NCI-H1930 (cell line): ENCODE results near the gene TRAK1.

Experiments used
- DNase-seq, 2 experiments: peaks; one replicate each; lab custom pipeline; 2025; lab: John Stamatoyannopoulos, UW

Gene TRAK1

GRCh38 chr3:42123824-42124658 lies 32.9 kb downstream of the TRAK1 start:
- no peak for DNase-seq

GRCh38 chr3:42127226-42127625 lies 36.1 kb downstream of the TRAK1 start:
- no peak for DNase-seq

- no peak for DNase-seq
Measured at GRCh38 chr3:42128526-42128925, 37.4 kb downstream of the TRAK1 start.

GRCh38 chr3:42129014-42129953 lies 38.1 kb downstream of the TRAK1 start:
- no peak for DNase-seq

- no peak for DNase-seq
Measured at GRCh38 chr3:42130007-42130328, 38.8 kb downstream of the TRAK1 start.

- DNase-seq = no peak
Measured at GRCh38 chr3:42130329-42131070, 39.3 kb downstream of the TRAK1 start.

- DNase-seq = no peak
Measured at GRCh38 chr3:42133500-42134298, 42.5 kb downstream of the TRAK1 start.

GRCh38 chr3:42134867-42135464 lies 43.8 kb downstream of the TRAK1 start:
- no peak for DNase-seq

GRCh38 chr3:42139621-42140453 lies 48.7 kb downstream of the TRAK1 start:
- no peak for DNase-seq

GRCh38 chr3:42140665-42141203 lies 49.6 kb downstream of the TRAK1 start:
- no peak for DNase-seq

- no peak for DNase-seq
Measured at GRCh38 chr3:42143440-42143839, 52.3 kb downstream of the TRAK1 start.

- DNase-seq = no peak
Measured at GRCh38 chr3:42144209-42144608, 53.1 kb downstream of the TRAK1 start.

- DNase-seq = no peak
Measured at GRCh38 chr3:42148086-42148848, 57.1 kb downstream of the TRAK1 start.

GRCh38 chr3:42148982-42149432 lies 57.9 kb downstream of the TRAK1 start:
- DNase-seq = peak; percentile 15 to 61

GRCh38 chr3:42149532-42149931 lies 58.4 kb downstream of the TRAK1 start:
- no peak for DNase-seq

- no peak for DNase-seq
Measured at GRCh38 chr3:42149975-42150374, 58.8 kb downstream of the TRAK1 start.

GRCh38 chr3:42151596-42152168 lies 60.5 kb downstream of the TRAK1 start:
- no peak for DNase-seq

- DNase-seq = no peak
Measured at GRCh38 chr3:42152193-42152592, 61.0 kb downstream of the TRAK1 start.

GRCh38 chr3:42153039-42153438 lies 61.9 kb downstream of the TRAK1 start:
- no peak for DNase-seq
